OCI-LY3 (cell line): ENCODE data around the gene KIAA0408.

Experiments used
- CTCF ChIP-seq: fragments of 200-600, 300-600 bp; sonication (generic); IDR thresholded peaks from 2 replicates; pipeline ENCODE4 v1.5.1; 2014; ENCODE audit warnings: antibody characterized with exemption, low read length, low read depth
- EZH2phosphoT487 ChIP-seq: fragments of 200-600 bp; shearing (Covaris generic); IDR thresholded peaks from 2 replicates; pipeline ENCODE4 v1.6.1; 2018; ENCODE audit warnings: antibody characterized with exemption, mixed run types, low read depth

GRCh38 chr6:127441881-127442280 is 17.3 kb downstream of the KIAA0408 start:
- TF ChIP-seq CTCF, result no peak
- no peak for TF ChIP-seq EZH2phosphoT487
